Left renal cortex interstitium (tissue), 4 donors: ENCODE measurements around the gene MAPK8. TPM values are rescaled to one million over a fixed set of nuclear protein-coding genes. Genes with fewer than 3 reads are reported as not detected.

Source experiments
- DNase-seq, 4 donors: peaks; one replicate each; pipeline ENCODE4 v3.0.0-alpha.2; 2013; ENCODE audit warnings: low read depth in 4 of 4, low spot score in 2 of 4, missing footprints in 1 of 4
- polyA plus RNA-seq, 4 donors: library from polyadenylated mRNA; unstranded; fragments of 120-200 nt; gene quantifications; one replicate each; pipeline ENCODE4 v1.2.1, GENCODE V29; 2013; ENCODE audit not compliant: insufficient read length in 4 of 4

MAPK8 gene
- polyA plus RNA-seq, 4 donors, result 69.3 to 77.6 (median 74.9) TPM

GRCh38 chr10:48456808-48457761 is 150.6 kb downstream of the MAPK8 start:
- DNase-seq, result no peak

DNA sequence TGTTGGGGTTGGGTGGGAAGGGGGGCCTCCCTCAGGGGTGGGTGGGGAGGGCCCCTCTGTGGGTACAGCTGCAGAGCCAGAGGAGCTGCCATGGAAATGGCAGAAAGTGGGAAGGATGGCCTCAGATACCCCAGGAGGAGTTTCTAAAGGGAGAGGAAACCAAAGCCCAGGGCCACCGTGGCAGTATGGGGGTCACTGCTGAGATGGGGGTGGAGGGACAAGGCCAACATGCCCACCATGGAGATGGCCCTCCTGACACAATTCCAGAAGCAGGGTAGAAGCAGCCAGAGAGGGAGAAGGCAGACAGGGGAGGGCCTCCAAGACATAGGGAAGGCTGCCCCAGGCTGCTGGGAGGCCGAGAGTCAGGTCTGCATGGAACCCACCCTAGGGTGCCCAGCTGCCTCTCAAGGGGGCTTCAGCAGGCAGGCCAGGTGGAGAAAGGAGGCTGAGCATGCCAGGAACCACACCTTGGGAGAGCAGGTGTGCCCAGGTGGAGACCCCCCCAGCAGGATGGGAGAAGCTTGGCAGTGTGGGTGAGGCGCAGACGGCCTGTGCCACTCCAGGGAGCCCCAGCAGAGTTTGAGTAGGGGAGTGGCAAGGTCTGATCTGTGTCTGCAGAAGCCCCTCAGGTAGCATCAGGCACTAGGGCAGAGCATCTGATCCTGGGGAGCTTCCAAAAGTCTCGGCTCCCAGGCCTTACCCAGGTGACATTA is 151.6 kb downstream of the MAPK8 start:
- no peak for DNase-seq

DNA sequence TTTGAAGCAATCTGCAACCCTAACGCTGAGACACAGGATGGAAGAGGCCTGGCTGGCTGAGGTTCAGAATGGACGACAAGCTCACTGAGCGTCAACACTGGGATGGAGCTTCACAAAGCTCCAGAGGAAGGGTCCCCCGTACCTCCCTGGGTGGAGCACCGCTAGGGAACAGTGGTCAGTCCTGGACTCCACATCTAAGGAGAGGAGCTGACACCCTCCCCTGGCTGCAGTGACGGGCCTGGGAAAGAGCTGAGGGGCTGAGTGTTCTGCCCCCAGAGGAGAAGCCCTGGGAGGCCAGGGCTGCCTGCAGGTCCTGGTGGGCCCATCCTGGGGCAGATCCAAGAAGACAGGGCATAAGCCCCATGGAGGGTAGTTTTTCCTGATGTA is 152.2 kb downstream of the MAPK8 start:
- no peak for DNase-seq

GRCh38 chr10:48459270-48460150 is 153.0 kb downstream of the MAPK8 start:
- DNase-seq, result no peak

GRCh38 chr10:48460182-48460581 is 153.7 kb downstream of the MAPK8 start:
- no peak for DNase-seq

DNA sequence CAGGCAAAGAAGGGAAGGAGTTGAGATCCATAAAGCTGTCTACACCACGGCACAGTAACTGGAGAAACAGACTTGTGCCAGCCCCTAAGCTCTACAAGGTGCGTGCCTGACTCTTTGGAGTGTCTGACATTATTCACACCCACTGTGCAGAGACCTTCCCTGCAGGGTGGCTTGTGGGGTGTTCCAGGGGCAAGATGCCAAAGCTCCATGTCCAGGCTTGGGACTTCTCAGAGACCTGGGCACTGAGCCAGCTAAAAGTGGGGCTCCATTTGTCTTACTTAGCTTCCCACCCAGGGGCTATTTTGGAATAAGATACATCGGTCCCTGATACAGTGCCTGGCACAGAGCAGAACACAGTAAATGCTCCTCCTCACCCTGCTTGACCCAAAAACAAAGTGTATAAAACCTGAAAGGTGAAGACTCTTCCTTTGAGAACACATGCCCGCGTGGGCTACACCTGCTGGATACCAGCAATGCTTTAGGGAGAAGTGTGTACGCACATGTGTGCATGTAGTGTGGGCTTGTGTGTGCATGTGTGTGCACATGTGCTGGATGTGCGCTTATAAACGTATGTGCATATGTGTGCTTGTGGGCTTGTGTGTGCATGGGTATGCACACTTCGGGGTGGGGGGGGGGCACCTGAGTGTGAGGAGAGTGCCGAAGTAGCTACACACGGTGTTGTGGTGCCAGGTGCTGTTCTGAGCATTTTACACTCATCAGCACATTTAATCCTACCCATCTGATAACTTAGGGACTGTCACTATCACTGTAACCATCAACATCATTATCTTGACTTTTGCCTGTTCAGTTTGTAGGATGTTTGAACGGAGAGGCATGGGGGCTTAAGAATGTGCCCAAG is 155.4 kb downstream of the MAPK8 start:
- DNase-seq, result no peak

GRCh38 chr10:48462482-48463020 is 156.1 kb downstream of the MAPK8 start:
- DNase-seq, result no peak

DNA sequence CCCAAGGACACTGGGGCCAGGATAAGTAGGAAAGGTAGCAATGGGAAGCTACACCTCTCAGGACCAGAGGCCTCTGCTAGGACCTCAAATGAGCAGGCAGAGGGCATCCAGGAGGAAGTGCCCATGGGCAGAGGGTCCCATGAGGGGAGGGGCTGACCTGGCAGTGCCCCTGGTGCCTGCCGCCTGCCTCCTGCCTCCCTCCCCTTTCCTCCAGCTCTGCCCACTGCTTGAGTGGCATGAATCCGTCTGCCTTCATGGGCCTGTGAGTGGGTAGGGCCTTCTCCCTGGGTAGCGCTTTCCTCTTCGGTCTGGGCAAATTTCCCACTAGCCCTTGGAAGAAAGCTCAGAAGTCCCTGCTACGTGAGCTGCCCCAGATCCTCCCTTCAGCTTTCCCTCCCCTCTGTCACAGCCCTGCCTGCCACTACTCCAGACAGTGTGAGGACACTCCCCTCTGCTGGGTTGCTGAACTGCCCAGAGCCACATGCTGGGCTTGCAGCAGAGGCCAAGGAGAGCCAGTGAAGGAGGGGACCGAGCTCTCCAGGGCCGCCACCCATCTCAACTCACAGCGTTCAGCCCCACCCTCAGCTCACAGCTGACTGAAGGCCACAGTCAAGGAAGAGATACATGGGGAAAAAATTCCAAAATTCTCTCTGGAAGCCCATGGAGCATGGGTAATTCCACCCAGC is 157.0 kb downstream of the MAPK8 start:
- no peak for DNase-seq

- DNase-seq, result no peak
Observed at GRCh38 chr10:48464121-48464870, 157.8 kb downstream of the MAPK8 start.

GRCh38 chr10:48464871-48465736 is 158.6 kb downstream of the MAPK8 start:
- no peak for DNase-seq

DNA sequence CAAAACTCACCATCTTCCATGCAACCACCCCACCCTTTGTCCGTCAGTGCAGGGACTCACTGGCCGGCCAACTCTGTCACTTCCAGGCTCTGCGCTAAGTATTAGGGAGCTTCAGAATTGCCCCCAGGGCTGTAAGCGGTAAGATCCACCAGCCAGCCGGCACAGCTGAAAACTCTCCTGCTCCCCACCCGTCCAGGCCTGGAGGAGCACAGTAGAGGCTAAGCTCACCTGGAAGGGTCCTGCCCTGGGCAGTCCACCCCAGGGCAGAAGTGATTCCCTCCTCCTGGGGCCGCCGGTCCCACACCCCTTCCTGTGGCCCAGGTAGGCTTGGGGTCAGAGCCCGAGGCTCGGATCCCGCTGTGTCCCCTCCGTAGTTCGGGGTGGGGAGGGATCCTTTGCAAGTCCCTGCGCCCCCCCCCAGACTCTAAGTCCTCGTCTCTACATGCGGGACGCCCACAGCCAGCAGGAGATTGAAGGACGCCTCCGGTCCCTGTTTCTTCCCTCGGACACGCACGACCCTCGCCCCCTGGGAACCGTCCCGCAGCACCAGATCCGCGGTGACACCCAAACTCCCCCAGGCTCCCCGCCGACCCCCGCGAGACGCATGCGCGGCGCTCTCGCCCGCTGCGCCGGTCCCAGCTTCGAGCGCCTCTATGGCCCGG is 159.5 kb downstream of the MAPK8 start:
- DNase-seq, result no peak

DNA sequence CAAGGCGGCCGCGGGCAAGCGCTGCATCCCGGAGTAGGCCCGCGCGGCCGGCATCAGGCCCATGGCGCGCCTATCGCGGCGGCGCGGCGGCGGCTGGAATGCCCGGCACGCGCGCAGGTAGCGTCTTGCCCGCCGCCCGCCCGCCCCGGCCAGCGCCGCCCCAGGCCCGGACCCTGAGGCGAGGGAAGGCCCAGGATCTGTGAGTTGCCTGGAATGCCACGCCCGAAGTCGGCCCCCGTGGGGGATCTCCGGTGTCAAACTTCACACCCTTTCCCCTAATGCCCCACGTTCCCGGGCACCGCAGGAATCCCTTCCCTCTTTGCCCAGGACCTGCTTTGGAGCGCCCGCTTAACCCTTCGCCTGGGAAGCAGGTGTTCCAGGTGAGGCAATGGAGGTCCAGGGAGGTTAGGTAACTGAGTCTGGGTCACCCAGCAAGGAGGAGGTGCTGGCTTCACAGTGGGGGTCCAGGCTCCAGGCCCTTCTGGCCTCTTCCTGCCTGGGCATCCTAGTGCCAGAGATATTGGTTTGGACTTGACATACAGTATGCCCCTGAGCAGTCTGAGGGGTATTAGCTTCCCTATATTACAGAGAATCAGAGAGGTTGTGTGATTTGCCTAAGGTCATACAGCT is 160.2 kb downstream of the MAPK8 start:
- DNase-seq, result no peak

DNA sequence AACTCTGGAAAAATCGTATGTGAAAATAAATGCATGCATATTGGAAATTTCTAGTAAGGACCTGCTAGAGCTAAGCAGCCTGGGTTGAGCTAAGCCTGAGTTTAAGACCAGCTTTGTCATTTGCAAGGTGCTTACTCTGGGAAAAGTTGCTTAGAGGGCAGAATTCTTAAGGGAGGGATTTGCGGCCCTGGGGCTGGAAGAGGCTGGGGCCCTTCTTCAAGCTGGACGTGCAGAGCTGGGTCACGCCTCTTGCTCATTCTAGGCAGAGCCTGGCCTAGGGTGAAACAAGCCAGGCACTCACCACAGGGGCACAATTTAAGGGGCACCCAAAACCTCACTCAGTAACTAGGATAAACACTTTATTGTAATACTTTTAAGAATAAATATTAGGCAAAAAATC is 161.2 kb downstream of the MAPK8 start:
- no peak for DNase-seq

- no peak for DNase-seq
Observed at GRCh38 chr10:48468130-48468790, 161.8 kb downstream of the MAPK8 start.

- DNase-seq, result no peak
Observed at GRCh38 chr10:48468866-48469511, 162.5 kb downstream of the MAPK8 start.
